ENCODE measurements around the gene NT5C1A. TPM values are rescaled to one million over a fixed set of nuclear protein-coding genes. Genes with fewer than 3 reads are reported as not detected.
A peak's percentile ranks its signal among the peaks of the same experiment; 100 is the strongest.

Gene NT5C1A
- 0.12 TPM in 1 of 2 replicates, not detected in the other for total RNA-seq (2014; rRNA removed; shearing (Covaris generic))

DNA sequence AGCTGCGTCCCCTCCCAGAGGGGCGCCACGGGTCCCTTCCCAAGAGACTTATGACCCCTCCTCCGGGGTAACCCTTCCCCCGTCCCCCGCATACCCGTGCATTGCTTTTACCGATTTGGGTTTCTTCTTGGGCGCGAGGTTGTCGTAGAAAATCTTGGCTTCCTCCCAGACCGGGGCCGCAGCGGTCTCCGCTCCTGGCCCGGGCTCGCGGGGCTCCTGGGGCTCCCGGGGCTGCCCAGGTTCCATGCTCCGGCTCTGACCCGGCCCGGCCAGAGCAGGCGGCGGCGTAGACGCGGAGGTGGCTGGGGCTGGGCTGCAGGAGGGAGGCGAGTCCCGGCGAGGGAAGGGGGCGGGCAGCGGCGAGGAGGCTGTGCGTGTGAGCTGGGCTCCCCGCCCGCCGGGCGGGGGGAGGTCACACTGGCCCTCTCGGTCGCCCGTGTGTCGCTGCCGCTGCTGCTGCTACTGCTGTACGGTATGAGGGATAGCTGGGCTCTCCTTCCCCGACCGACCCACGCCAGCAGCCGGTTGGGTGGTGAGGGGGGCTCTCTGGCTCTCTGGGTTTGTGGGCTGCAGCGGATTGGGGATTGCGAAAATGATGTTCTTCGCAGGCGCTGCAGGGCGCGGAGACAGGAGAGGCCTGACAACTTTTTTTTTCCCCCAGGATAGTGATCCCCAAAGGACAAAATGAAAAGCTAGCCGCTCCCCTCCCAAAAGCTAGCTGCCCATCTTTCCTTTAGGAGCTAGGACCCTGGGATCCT, at the start of gene NT5C1A:
NT5C1A (minus strand) TSS at position 315 of the 758 bp plus-strand sequence; CDS start at position 246, 69 bp downstream.
- DNase-seq = peak; percentile 32 to 43
- H3K27ac ChIP-seq = no peak within 1 kb of the TSS
- H3K9me3 ChIP-seq (replicated peaks) = no peaks in the 10 kb centered on the region

DNA sequence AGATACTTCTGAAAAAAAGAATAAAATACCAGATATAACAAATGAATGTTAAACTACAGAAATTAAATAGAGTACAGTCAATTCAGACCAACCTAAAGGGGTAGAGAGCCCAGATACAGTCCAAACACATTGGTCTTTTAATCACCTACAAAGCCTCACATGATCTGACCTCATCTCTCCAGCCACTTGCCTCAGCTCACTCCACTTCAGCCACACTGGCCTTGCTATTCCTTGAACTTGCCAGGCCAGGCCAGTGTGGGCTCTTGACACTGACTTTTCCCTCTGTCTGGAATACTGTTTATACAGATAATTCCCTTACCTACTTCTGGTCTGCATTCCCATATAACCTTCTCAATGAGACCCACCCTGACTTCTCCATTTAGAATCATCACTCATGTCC, 49.8 kb upstream of the NT5C1A start:
- H3K27ac ChIP-seq = no peak overlapping the region
- no peaks in the 10 kb centered on the region for H3K9me3 ChIP-seq (replicated peaks)
- DNase-seq = no peak
- H3K27me3 ChIP-seq = peaks cover 15% of the 10 kb centered on the region; the same call in 1 of the 2 replicates
- no peaks in the 10 kb centered on the region for H3K4me1 ChIP-seq
- H3K36me3 ChIP-seq = no peaks in the 10 kb centered on the region
- H3K4me3 ChIP-seq = no peak overlapping the region

More for the DNA sequence above, at the start of gene NT5C1A:
- H3K36me3 ChIP-seq = no peaks in the 10 kb centered on the region
- H3K4me1 ChIP-seq = no peaks in the 10 kb centered on the region
- peaks cover 17% of the 10 kb centered on the region for H3K27me3 ChIP-seq
- peak within 1 kb of the TSS; percentile 56 for H3K4me3 ChIP-seq

DNA sequence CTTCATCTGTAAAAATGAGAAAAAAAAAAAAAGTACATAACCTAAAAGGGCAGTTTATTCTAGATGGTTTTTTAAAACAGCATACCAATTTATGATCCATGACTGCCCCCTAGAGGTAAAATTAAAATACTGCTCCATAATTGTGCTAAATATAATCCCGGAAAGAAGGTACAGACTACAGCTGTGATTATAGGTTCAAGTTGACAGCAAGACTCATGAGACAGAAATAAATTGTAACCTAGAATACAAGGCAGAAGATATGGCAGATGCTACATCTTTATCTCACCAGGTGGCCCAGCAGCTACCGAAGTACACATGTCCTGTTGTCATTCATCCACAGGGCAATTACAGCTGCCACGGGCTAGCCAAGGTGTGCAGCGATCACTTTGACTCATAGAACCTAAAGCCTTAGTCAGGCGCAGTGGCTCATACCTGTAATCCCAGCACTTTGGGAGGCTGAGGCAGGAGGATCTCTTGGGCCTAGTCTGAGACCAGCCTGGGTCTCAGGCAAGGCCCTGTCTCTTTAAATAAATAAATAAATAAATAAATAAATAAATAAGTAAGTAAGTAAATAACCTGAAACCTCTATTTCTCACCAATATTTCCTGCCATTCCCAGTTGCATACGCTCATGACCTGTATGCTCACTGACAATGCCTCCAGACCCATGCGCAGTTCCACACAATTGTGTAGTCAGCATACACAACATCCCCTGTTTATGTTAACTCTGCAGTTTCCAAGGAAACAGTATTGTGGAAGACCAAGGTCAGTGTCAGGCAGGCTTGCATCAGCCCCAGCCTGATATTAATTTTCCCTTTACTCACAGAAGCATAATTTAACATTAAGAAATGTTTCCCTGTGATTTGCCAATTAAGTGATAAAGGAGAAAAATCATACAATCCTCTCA, 48.4 kb upstream of the NT5C1A start:
- H3K4me3 ChIP-seq = no peak overlapping the region
- peak in 1 of 2 experiments; percentile 87 for DNase-seq
- no peaks in the 10 kb centered on the region for H3K9me3 ChIP-seq (replicated peaks)
- H3K27ac ChIP-seq = no peak overlapping the region
- H3K36me3 ChIP-seq = no peaks in the 10 kb centered on the region
- H3K4me1 ChIP-seq = no peaks in the 10 kb centered on the region
- peaks cover 12% of the 10 kb centered on the region; the same call in 1 of the 2 replicates for H3K27me3 ChIP-seq

DNA sequence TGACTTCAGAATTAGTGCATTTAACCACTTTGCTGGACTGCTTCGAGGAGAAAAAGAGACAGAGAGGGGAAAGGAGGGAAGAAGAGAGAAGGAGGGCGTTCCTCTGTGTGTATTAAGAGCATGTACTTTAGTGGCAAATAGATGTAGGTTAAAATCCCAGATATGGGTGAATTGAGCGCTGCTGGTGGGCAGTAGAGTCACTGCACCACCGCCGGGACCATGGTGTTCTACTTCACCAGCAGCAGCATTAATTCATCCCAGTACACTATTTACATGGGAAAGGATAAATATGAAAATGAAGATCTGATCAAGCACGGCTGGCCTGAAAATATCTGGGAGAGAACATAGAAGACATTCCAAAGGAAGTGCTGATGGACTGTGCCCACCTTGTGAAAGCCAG, 45.9 kb upstream of the NT5C1A start:
- Histone ChIP-seq H3K9me3 (replicated peaks) (no peaks in the 10 kb centered on the region), H3K36me3 (no peaks in the 10 kb centered on the region), H3K4me1 (no peaks in the 10 kb centered on the region), H3K4me3 (no peak overlapping the region), H3K27ac (no peak overlapping the region), H3K27me3 (peaks cover 8% of the 10 kb centered on the region; the same call in 1 of the 2 replicates)
- no peak for DNase-seq

DNA sequence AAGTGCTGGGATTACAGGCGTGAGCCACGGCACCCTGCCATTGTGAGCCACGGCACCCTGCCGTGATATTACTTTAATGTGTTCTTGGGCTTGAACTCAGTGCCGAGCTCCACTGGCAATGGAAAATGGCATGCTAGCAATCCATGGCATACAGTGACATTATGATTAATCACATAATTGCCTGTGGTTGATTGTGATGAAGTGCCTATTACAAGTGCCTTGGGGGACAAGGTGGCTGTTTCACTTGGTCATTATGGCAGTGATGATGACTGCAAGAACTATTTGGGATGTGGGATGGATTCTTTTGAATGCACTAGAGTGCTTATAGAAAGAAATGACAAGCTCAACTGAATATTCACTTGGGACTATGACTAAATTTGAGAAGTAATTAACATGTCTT, 41.6 kb upstream of the NT5C1A start:
- DNase-seq = no peak
- no peaks in the 10 kb centered on the region for H3K36me3 ChIP-seq
- peaks cover 15% of the 10 kb centered on the region for H3K27me3 ChIP-seq

DNA sequence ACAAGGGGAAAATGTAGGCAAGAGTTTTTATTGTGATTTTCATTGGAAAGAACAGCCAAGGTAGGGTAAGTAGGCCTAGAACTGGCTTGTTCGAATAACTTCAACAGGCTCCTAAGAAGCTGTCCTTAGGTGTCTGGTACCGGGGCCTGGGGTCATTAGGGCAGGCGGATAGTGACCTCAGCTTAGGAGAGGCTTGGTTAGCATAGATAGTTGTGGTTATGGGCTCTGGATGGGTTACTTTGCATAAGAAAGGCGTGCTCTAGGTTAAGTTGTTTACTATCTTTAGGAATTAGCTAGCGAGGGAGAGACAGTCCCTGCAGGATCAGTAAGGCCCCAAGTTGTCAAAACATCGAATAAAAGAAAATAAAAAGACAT, 40.0 kb upstream of the NT5C1A start:
- peaks cover 11% of the 10 kb centered on the region for H3K27me3 ChIP-seq
- H3K27ac ChIP-seq = no peak overlapping the region
- H3K4me1 ChIP-seq = no peaks in the 10 kb centered on the region; the same call in 1 of the 2 replicates
- no peak for DNase-seq
- H3K9me3 ChIP-seq (replicated peaks) = no peaks in the 10 kb centered on the region
- no peak overlapping the region for H3K4me3 ChIP-seq
- H3K36me3 ChIP-seq = no peaks in the 10 kb centered on the region

More for the DNA sequence above, 41.6 kb upstream of the NT5C1A start:
- Histone ChIP-seq H3K4me1 (no peaks in the 10 kb centered on the region; the same call in 1 of the 2 replicates), H3K4me3 (no peak overlapping the region), H3K9me3 (replicated peaks) (no peaks in the 10 kb centered on the region), H3K27ac (no peak overlapping the region)

DNA sequence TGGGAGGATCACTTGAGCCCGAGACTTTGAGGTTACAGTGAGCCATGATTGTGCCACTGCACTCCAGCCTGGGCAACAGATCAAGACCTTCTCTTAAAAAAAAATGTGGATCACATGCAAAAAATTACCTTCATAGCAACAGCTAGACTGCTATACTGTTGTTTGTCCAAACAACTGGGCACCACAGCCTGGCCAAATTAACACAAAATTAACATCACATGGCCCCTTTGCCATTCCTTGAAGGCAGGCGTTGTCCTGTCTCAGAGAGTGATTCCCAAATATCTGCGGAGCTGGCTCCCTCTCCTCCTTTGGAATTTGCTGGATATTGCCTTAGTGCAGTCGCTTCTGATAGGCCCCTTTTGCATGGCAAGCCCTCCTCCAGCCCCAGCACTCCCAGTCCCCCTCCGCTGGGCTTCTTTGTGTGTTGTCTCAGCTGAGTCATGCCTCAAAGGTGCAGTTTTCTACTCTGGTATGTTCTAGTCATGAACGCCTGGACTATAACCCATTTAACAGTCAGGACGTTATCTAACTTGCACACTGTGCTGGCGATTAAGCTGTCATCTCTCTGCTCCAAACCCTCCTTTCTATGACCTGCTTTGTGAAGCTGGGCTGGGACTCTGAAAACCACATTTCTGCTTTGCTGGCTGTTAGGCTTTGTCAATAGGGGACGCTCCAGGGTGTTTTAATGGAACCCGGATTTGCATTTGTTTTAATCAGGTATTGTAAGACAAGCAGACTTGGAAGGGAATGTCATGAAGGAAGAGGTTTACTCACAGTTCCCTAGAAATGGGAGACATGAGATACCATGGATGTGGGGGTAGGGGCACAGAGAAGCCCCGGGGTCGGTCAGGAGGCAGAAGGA, 39.4 kb upstream of the NT5C1A start:
- no peaks in the 10 kb centered on the region; the same call in 1 of the 2 replicates for H3K4me1 ChIP-seq
- no peaks in the 10 kb centered on the region for H3K9me3 ChIP-seq (replicated peaks)
- peaks cover 10% of the 10 kb centered on the region; the same call in 1 of the 2 replicates for H3K27me3 ChIP-seq
- no peak overlapping the region for H3K27ac ChIP-seq
- no peaks in the 10 kb centered on the region for H3K36me3 ChIP-seq
- H3K4me3 ChIP-seq = no peak overlapping the region
- no peak for DNase-seq

DNA sequence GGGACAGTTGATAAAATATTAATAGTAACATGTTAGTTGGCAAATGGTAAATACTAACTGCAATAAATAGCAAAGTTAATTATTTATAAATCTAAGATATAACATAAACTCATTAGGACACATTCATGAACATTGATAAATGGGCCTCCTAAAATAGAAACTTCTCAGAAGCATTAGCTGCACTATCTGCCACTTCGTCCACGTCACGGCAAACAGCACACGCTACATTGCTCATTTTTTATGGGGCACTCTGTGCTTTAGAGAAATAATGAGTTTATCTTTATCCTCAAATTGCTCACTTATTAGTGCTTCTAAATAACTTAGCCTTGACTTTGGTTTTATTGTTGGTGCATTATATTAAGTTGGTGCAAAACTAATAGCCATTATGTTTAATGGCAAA, 35.6 kb upstream of the NT5C1A start:
- no peaks in the 10 kb centered on the region for H3K36me3 ChIP-seq
- H3K27ac ChIP-seq = no peak overlapping the region
- H3K4me1 ChIP-seq = no peaks in the 10 kb centered on the region; the same call in 1 of the 2 replicates
- H3K4me3 ChIP-seq = no peak overlapping the region
- DNase-seq = no peak
- peaks cover 7% of the 10 kb centered on the region; the same call in 1 of the 2 replicates for H3K27me3 ChIP-seq
- no peaks in the 10 kb centered on the region for H3K9me3 ChIP-seq (replicated peaks)

DNA sequence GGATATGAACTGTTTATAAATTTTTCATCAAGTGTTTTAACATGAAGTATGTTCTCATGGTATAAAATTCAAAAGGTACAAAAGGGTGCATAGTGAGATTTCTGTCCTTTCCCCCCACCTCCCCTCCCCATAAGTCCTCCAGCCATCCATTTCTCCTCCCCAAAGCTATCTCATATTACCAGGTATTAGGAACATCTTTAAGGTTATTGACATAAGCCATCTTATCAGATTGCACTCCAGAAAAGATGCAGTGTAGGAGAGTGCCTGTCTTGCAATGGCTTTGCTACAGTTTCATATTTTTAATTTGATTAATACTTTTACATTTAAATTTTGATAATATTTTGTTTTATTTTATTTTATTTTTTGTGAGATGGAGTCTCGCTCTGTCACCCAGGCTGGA, 32.9 kb upstream of the NT5C1A start:
- H3K27me3 ChIP-seq = peaks cover 7% of the 10 kb centered on the region; the same call in 1 of the 2 replicates
- no peaks in the 10 kb centered on the region for H3K9me3 ChIP-seq (replicated peaks)
- peaks cover 5% of the 10 kb centered on the region for H3K4me1 ChIP-seq
- H3K27ac ChIP-seq = no peak overlapping the region
- no peaks in the 10 kb centered on the region for H3K36me3 ChIP-seq
- no peak for DNase-seq
- no peak overlapping the region for H3K4me3 ChIP-seq

DNA sequence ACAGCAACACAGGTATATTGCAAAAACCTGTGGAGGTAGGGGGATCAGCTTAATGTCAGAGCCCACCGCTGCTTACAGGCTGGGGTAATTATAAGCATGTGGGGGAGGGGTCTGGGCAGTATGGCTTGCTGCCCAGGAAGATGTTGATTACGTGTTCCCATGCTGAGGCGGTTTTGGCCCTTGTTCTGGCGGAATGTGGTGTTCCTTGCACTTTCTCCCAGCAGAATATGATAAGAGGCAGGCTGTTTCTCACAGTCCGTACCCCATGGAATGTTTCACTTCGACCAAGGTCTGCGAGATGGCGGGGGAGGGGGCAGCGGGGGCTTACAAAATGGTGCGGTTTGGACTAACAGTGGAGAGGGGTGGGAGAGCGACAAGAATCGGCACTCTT, 29.1 kb upstream of the NT5C1A start:
- no peak overlapping the region for H3K4me3 ChIP-seq
- no peaks in the 10 kb centered on the region for H3K27me3 ChIP-seq
- DNase-seq = peak; percentile 17 to 39
- no peaks in the 10 kb centered on the region for H3K9me3 ChIP-seq (replicated peaks)
- peaks cover 5% of the 10 kb centered on the region for H3K4me1 ChIP-seq
- no peaks in the 10 kb centered on the region for H3K36me3 ChIP-seq
- no peak overlapping the region for H3K27ac ChIP-seq

DNA sequence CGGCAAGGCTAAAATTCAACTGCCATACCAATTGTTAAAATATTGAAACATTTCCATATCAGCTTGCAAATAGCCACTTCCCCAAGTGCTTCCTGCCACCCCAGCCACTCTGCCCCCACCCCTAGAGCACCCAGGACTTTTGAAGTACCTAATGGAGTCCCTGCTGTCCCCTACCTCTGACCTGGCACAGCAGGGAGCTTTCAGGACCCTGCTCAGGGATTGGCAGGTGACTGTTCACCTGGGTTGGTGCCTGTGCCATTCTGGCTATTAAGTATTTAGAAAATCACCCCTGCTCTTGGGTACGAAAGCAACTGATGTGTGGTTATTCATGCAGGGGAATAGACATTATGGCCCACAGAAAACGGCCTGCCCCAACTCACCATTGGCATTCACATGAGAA, 28.4 kb upstream of the NT5C1A start:
- Histone ChIP-seq H3K4me3 (no peak overlapping the region), H3K4me1 (peaks cover 8% of the 10 kb centered on the region), H3K27ac (no peak overlapping the region), H3K27me3 (no peaks in the 10 kb centered on the region), H3K36me3 (no peaks in the 10 kb centered on the region), H3K9me3 (replicated peaks) (no peaks in the 10 kb centered on the region)
- DNase-seq = no peak

DNA sequence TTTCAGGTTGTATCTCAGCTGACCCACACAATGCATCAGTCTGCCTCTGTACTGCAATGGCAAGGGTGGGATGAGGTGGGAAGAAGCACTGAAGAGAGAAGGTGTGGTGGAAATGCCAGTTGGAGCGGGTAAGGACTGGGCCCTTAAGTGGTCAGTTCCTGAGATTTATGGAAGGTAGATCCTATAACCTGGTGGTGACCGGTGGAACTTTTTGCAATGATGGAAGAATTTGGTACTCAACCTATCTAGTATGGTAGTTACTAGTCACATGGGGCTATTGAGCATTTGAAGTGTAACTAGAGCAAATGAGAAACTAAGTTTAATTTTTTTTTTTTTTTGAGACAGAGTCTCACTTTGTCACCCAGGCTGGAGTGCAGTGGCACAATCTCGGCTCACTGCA, 27.5 kb upstream of the NT5C1A start:
- no peaks in the 10 kb centered on the region for H3K27me3 ChIP-seq
- H3K4me1 ChIP-seq = peaks cover 18% of the 10 kb centered on the region
- H3K4me3 ChIP-seq = no peak overlapping the region
- H3K36me3 ChIP-seq = no peaks in the 10 kb centered on the region
- H3K27ac ChIP-seq = no peak overlapping the region
- no peak for DNase-seq
- no peaks in the 10 kb centered on the region for H3K9me3 ChIP-seq (replicated peaks)

DNA sequence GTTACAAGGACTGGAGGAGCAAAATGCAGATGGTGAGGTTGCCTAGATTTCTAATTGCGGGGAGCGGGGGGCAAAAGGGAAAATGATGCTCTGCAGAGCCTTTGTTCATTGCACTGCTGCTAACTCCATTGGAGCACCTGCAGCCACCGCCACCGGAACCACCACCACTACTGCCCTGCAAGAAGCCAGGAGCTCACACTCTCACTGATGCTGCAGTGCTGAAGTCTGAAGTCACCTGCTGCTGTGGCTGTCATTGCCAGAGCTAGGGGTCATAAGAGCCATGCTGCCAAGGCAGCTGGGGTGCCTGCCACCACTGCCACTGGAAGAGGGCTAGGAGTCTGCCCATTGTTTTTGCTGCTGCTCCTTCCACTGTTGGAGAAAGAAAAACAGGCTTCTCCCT, 26.7 kb upstream of the NT5C1A start:
- H3K9me3 ChIP-seq (replicated peaks) = no peaks in the 10 kb centered on the region
- H3K27ac ChIP-seq = no peak overlapping the region
- DNase-seq = no peak
- no peaks in the 10 kb centered on the region for H3K27me3 ChIP-seq
- no peak overlapping the region for H3K4me3 ChIP-seq
- peaks cover 24% of the 10 kb centered on the region for H3K4me1 ChIP-seq
- no peaks in the 10 kb centered on the region for H3K36me3 ChIP-seq

DNA sequence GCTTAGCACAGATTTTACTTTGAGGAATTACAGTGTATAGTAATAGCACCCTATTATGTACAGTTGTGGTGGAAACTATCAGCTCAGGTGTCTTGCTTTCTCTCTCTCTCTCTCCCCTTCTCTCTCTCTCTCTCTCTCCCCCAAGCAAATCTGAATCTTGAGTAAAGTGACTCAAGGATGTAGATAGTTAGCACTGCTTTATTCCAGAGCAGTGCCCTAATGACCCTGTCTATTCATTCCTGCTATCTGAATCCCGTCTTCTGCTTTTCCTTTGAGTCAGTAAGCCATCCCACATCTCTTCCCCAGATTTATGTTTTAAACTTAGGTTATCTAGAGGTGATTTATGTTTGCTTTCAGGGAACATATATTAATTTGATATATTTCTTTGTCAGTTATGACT, 24.5 kb upstream of the NT5C1A start:
- H3K4me1 ChIP-seq = peaks cover 23% of the 10 kb centered on the region
- no peaks in the 10 kb centered on the region for H3K27me3 ChIP-seq

More for the DNA sequence above, 24.5 kb upstream of the NT5C1A start:
- no peak for DNase-seq
- Histone ChIP-seq H3K36me3 (no peaks in the 10 kb centered on the region), H3K4me3 (no peak overlapping the region), H3K9me3 (replicated peaks) (no peaks in the 10 kb centered on the region), H3K27ac (no peak overlapping the region)
